HCT116 (cell line): ENCODE measurements around the gene ZNF791.

Experiments used
- CEBPB ChIP-seq: IDR thresholded peaks from 2 replicates; pipeline ENCODE4 v1.6.1; 2012; ENCODE audit warnings: low read depth
- CTCF ChIP-seq, 3 experiments: fragments of 200-600 bp in 1 of 3; sonication (generic) in 1 of 3; IDR thresholded peaks in 2 of 3; conservative IDR thresholded peaks in 1 of 3; 2 replicates each; pipeline ENCODE4 v1.5.1; 2012 to 2017; ENCODE audit warnings: low read depth in 2 of 3, low read length in 2 of 3, antibody characterized with exemption in 1 of 3, borderline replicate concordance in 1 of 3, control low read depth in 1 of 3, mild to moderate bottlenecking in 1 of 3, mixed read lengths in 1 of 3, mixed run types in 1 of 3, moderate library complexity in 1 of 3; ENCODE audit not compliant: insufficient read depth in 1 of 3
- EGR1 ChIP-seq: IDR thresholded peaks from 2 replicates; pipeline ENCODE4 v1.6.1; 2012; ENCODE audit warnings: low read depth
- ELF1 ChIP-seq: IDR thresholded peaks from 2 replicates; pipeline ENCODE4 v1.6.1; 2012; ENCODE audit warnings: low read depth, borderline replicate concordance
- EZH2 ChIP-seq: fragments of 200-600 bp; sonication (generic); IDR thresholded peaks from 2 replicates; pipeline ENCODE4 v1.6.1; 2017; ENCODE audit warnings: antibody characterized with exemption, mixed run types
- FOSL1 ChIP-seq: IDR thresholded peaks from 2 replicates; pipeline ENCODE4 v1.6.1; 2012; ENCODE audit warnings: low read depth
- POLR2A ChIP-seq: IDR thresholded peaks from 2 replicates; pipeline ENCODE4 v1.7.0; 2011; ENCODE audit warnings: borderline replicate concordance; ENCODE audit not compliant: insufficient read depth, insufficient read length; ENCODE audit errors: extremely low read depth
- POLR2AphosphoS5 ChIP-seq: IDR thresholded peaks from 2 replicates; pipeline ENCODE4 v1.6.1; 2011; ENCODE audit warnings: mild to moderate bottlenecking, low read depth, low read length, moderate library complexity
- RAD21 ChIP-seq: IDR thresholded peaks from 2 replicates; pipeline ENCODE4 v1.6.1; 2012; ENCODE audit warnings: low read depth, mild to moderate bottlenecking
- REST ChIP-seq: IDR thresholded peaks from 2 replicates; pipeline ENCODE4 v1.6.1; 2012; ENCODE audit warnings: low read depth
- SRF ChIP-seq: IDR thresholded peaks from 2 replicates; pipeline ENCODE4 v1.6.1; 2012; ENCODE audit warnings: low read depth
- ZNF274 ChIP-seq: fragments of 200-500 bp; sonication (Bioruptor generic); IDR thresholded peaks from 2 replicates; pipeline ENCODE4 v1.6.1; 2014; ENCODE audit warnings: mild to moderate bottlenecking, low read depth, low read length, inconsistent platforms
- TF ChIP-seq, protein P1 (sequence below): IDR thresholded peaks from 2 replicates; pipeline ENCODE4 v1.6.1; 2012

DNA sequence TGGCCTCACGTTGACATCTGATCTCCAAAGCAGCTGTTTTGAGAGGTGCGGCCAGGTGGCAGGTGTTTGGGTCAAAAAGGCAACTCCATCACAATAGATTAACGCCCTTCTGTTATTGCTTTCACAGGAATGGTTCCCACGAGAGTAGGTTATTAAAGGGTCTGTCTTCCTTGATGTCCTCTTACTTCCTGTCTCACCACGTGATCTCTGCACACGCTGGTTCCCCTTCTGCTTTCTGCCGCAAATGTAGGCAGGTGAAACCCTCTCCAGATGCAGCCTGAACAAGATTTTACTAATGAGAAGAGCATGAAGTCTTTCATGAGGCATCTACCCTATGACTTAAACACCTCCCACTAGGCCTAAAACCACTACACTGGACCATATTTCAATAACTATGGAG is 36.7 kb upstream of the ZNF791 start:
- TF ChIP-seq SRF (no peak), POLR2A (no peak), CTCF (IDR thresholded peaks at IDR 0.05 in 2 of 3, conservative IDR thresholded peaks at IDR 0.05 in 1 of 3; ENCODE audit: borderline replicate concordance in 1 of 3, insufficient read depth in 1 of 3, low read depth in 2 of 3, low read length in 2 of 3) (no peak), ELF1 (no peak), POLR2AphosphoS5 (no peak), EGR1 (no peak), CEBPB (no peak), EZH2 (no peak), RAD21 (no peak), ZNF274 (no peak), REST (no peak), FOSL1 (no peak)
- TF ChIP-seq, protein P1, sequence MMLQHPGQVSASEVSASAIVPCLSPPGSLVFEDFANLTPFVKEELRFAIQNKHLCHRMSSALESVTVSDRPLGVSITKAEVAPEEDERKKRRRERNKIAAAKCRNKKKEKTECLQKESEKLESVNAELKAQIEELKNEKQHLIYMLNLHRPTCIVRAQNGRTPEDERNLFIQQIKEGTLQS: no peak
